NB4 (cell line): ENCODE results near the gene IPPK.

ENCODE experiments used
- CTCF ChIP-seq: IDR thresholded peaks from one replicate; pipeline ENCODE4 v1.5.1; 2012; ENCODE audit warnings: low read depth, low read length
- MYC ChIP-seq: IDR thresholded peaks from 2 replicates; pipeline ENCODE4 v1.6.1; 2011; ENCODE audit warnings: low read depth, low read length
- POLR2A ChIP-seq: IDR thresholded peaks from 2 replicates; pipeline ENCODE4 v1.6.1; 2011; ENCODE audit warnings: mild to moderate bottlenecking; ENCODE audit not compliant: insufficient read length; ENCODE audit errors: extremely low read depth

GRCh38 chr9:92589923-92590322 lies 80.0 kb downstream of the IPPK start:
- TF ChIP-seq CTCF, result no peak
- no peak for TF ChIP-seq POLR2A
- no peak for TF ChIP-seq MYC
